ENCODE data around the gene SMIM29. TPM values are rescaled to one million over a fixed set of nuclear protein-coding genes. Genes with fewer than 3 reads are reported as not detected.
A peak's percentile ranks its signal among the peaks of the same experiment; 100 is the strongest.
"Not testable (repeated sequence)": the region's sequence is repeated elsewhere in the genome, so short reads cannot be mapped to it uniquely, and the experiment has no call there.

SMIM29 gene
- total RNA-seq, 1 donor from 2014 or later: 13.9 TPM

- Histone ChIP-seq H4K20me1 (ENCODE audit: insufficient read depth, low read length) (no peaks in the 10 kb centered on the region), H3K27me3 (ENCODE audit: insufficient read depth, low read length) (no peaks in the 10 kb centered on the region), H3K27ac (ENCODE audit: low read depth, low read length) (no peak overlapping the region), H3K4me3 (ENCODE audit: insufficient read depth, low read depth, low read length) (no peak overlapping the region), H3K36me3 (ENCODE audit: insufficient read depth, low read length) (no peaks in the 10 kb centered on the region), H3K9ac (ENCODE audit: low read length) (no peak overlapping the region), H3K79me2 (ENCODE audit: insufficient read depth, low read length) (no peaks in the 10 kb centered on the region), H3K4me2 (ENCODE audit: low read length) (no peak overlapping the region), H3K4me1 (ENCODE audit: insufficient read depth, low read length) (no peaks in the 10 kb centered on the region), H3K9me3 (ENCODE audit: insufficient read depth, low read depth, low read length) (no peaks in the 10 kb centered on the region), H2AFZ (ENCODE audit: low read depth, low read length) (no peak overlapping the region)
- Mint-ChIP-seq H3K9me3 (ENCODE audit: unreplicated experiment) (peaks cover 8% of the 10 kb centered on the region), H3K27me3 (ENCODE audit: low read depth, unreplicated experiment) (no peaks in the 10 kb centered on the region), H3K27ac (ENCODE audit: unreplicated experiment) (no peak overlapping the region), H3K36me3 (ENCODE audit: low read depth, unreplicated experiment) (peaks cover 6% of the 10 kb centered on the region), H3K4me1 (ENCODE audit: low read depth, unreplicated experiment) (no peaks in the 10 kb centered on the region), H3K4me3 (ENCODE audit: unreplicated experiment) (no peak overlapping the region)
- no peak for FAIRE-seq
- TF ChIP-seq EZH2 (IDR thresholded peaks at IDR 0.05; ENCODE audit: insufficient read depth, low read length): no peak
- no peak for TF ChIP-seq CTCF (IDR thresholded peaks at IDR 0.05; ENCODE audit: insufficient read depth, low read depth, low read length)
- DNase-seq (ENCODE audit: low read depth): no peak
Measured at GRCh38 chr6:34259529-34260069, 10.8 kb upstream of the SMIM29 start.

DNA sequence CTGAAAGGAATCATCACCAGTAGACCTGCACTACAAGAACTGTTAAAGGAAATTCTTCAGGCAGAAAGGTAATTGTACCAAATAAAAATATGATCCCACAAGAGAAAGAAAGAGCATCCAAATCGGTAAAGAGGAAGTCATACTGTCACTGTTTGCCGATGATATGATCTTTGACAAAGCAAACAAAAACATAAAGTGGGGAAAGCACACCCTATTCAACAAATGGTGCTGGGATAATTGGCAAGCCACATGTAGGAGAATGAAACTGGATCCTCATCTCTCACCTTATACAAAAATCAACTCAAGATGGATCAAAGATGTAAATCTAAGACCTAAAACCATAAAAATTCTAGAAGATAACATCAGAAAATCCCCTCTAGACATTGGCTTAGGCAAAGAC is 3.6 kb upstream of the SMIM29 start:
- not testable (repeated sequence) for H3K4me2 ChIP-seq (ENCODE audit: low read length); H3K4me3 ChIP-seq (ENCODE audit: insufficient read depth, low read depth, low read length); DNase-seq (ENCODE audit: low read depth); H3K27me3 Mint-ChIP-seq (ENCODE audit: low read depth, unreplicated experiment); H3K27me3 ChIP-seq (ENCODE audit: insufficient read depth, low read length); H3K4me3 Mint-ChIP-seq (ENCODE audit: unreplicated experiment); H3K4me1 Mint-ChIP-seq (ENCODE audit: low read depth, unreplicated experiment); H3K36me3 Mint-ChIP-seq (ENCODE audit: low read depth, unreplicated experiment); FAIRE-seq; H3K4me1 ChIP-seq (ENCODE audit: insufficient read depth, low read length); H3K9me3 Mint-ChIP-seq (ENCODE audit: unreplicated experiment); H2AFZ ChIP-seq (ENCODE audit: low read depth, low read length); H4K20me1 ChIP-seq (ENCODE audit: insufficient read depth, low read length); H3K27ac Mint-ChIP-seq (ENCODE audit: unreplicated experiment); H3K9me3 ChIP-seq (ENCODE audit: insufficient read depth, low read depth, low read length); H3K36me3 ChIP-seq (ENCODE audit: insufficient read depth, low read length); H3K9ac ChIP-seq (ENCODE audit: low read length); H3K27ac ChIP-seq (ENCODE audit: low read depth, low read length)
- peaks cover 14% of the 10 kb centered on the region for H3K79me2 ChIP-seq (ENCODE audit: insufficient read depth, low read length)

GRCh38 chr6:34249469-34250261 is 859 bp upstream of the SMIM29 start:
- Mint-ChIP-seq H3K36me3 (ENCODE audit: low read depth, unreplicated experiment) (no peaks in the 10 kb centered on the region), H3K9me3 (ENCODE audit: unreplicated experiment) (peaks cover 1% of the 10 kb centered on the region), H3K27me3 (ENCODE audit: low read depth, unreplicated experiment) (no peaks in the 10 kb centered on the region), H3K4me3 (ENCODE audit: unreplicated experiment) (peak overlapping the region; percentile 84), H3K27ac (ENCODE audit: unreplicated experiment) (peak overlapping the region; percentile 77), H3K4me1 (ENCODE audit: low read depth, unreplicated experiment) (peaks cover 11% of the 10 kb centered on the region)
- Histone ChIP-seq H3K27me3 (ENCODE audit: insufficient read depth, low read length) (no peaks in the 10 kb centered on the region), H2AFZ (ENCODE audit: low read depth, low read length) (peak overlapping the region; percentile 95), H4K20me1 (ENCODE audit: insufficient read depth, low read length) (no peaks in the 10 kb centered on the region), H3K79me2 (ENCODE audit: insufficient read depth, low read length) (peaks cover 18% of the 10 kb centered on the region), H3K4me1 (ENCODE audit: insufficient read depth, low read length) (peaks cover 19% of the 10 kb centered on the region), H3K36me3 (ENCODE audit: insufficient read depth, low read length) (no peaks in the 10 kb centered on the region), H3K27ac (ENCODE audit: low read depth, low read length) (peak overlapping the region; percentile 80), H3K4me3 (ENCODE audit: insufficient read depth, low read depth, low read length) (peak overlapping the region; percentile 78), H3K9ac (ENCODE audit: low read length) (peak overlapping the region; percentile 87), H3K9me3 (ENCODE audit: insufficient read depth, low read depth, low read length) (no peaks in the 10 kb centered on the region), H3K4me2 (ENCODE audit: low read length) (peak overlapping the region; percentile 97)
- FAIRE-seq (no peak), DNase-seq (ENCODE audit: low read depth) (no peak)
- TF ChIP-seq EZH2 (IDR thresholded peaks at IDR 0.05; ENCODE audit: insufficient read depth, low read length): no peak
- TF ChIP-seq CTCF (IDR thresholded peaks at IDR 0.05; ENCODE audit: insufficient read depth, low read depth, low read length): no peak
